ENCODE results near the gene FHIP1B.

DNA sequence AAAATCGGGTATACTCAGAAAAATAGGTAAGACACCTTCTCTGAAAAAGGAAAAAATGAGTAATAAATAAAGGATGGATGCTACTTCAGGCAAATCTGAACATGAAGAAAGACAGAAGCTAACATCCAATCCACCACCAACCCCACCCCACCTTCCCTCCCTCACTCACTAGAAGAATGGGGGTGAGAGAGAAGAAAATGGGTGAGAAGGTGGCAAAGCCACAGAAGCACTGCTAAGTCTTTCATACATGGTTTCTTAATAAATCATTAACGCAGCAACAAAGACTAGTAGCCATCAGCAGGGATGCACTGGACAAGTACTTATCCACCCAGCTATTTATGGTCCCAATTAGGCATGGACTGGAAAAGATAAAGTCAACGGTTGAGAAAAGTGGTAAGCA is 5.9 kb downstream of the FHIP1B start:
- TF ChIP-seq EZH2phosphoT487 (IDR thresholded peaks at IDR 0.05; ENCODE audit: low read length), result no peak
- TF ChIP-seq, protein P1, sequence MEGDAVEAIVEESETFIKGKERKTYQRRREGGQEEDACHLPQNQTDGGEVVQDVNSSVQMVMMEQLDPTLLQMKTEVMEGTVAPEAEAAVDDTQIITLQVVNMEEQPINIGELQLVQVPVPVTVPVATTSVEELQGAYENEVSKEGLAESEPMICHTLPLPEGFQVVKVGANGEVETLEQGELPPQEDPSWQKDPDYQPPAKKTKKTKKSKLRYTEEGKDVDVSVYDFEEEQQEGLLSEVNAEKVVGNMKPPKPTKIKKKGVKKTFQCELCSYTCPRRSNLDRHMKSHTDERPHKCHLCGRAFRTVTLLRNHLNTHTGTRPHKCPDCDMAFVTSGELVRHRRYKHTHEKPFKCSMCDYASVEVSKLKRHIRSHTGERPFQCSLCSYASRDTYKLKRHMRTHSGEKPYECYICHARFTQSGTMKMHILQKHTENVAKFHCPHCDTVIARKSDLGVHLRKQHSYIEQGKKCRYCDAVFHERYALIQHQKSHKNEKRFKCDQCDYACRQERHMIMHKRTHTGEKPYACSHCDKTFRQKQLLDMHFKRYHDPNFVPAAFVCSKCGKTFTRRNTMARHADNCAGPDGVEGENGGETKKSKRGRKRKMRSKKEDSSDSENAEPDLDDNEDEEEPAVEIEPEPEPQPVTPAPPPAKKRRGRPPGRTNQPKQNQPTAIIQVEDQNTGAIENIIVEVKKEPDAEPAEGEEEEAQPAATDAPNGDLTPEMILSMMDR (IDR thresholded peaks at IDR 0.05; ENCODE audit: low read length), result no peak
